ENCODE measurements around the gene ITM2C. TPM values are rescaled to one million over a fixed set of nuclear protein-coding genes. Genes with fewer than 3 reads are reported as not detected.
A peak's percentile ranks its signal among the peaks of the same experiment; 100 is the strongest.

ITM2C gene
- polyA plus RNA-seq, 3 donors, result 1.4 to 3.2 (median 2.9) TPM

GRCh38 chr2:230906471-230907230, 41.9 kb downstream of the ITM2C start:
- no peaks in the 10 kb centered on the region for H3K9me3 Mint-ChIP-seq
- H3K9ac ChIP-seq (ENCODE audit: insufficient read depth, low read length, poor library complexity, severe bottlenecking), result no peak overlapping the region
- H3K27me3 ChIP-seq (ENCODE audit: control insufficient read depth in 2 of 2, insufficient read depth in 2 of 2, low read length in 2 of 2), result no peaks in the 10 kb centered on the region
- DNase-seq, result no peak
- no peaks in the 10 kb centered on the region for H4K20me1 ChIP-seq (ENCODE audit: insufficient read depth, low read length)
- H3K4me3 ChIP-seq (replicated peaks in 1 of 3; ENCODE audit: low read depth in 2 of 3, low read length in 3 of 3), result no peak overlapping the region
- no peaks in the 10 kb centered on the region for H3K36me3 Mint-ChIP-seq
- no peak for TF ChIP-seq CTCF (IDR thresholded peaks at IDR 0.05)
- intact Hi-C loops (cut with micrococcal nuclease), result no loop called here
- H2AFZ ChIP-seq (ENCODE audit: insufficient read depth, low read depth, low read length, poor library complexity, severe bottlenecking), result no peak overlapping the region
- no peak overlapping the region for H3K4me2 ChIP-seq (replicated peaks; ENCODE audit: extremely low read depth, low read length, poor library complexity, severe bottlenecking)
- H3K4me1 Mint-ChIP-seq, result peaks cover 13% of the 10 kb centered on the region
- peaks cover 1 to 6% (median 3%) of the 10 kb centered on the region in 3 donors for H3K27me3 Mint-ChIP-seq (ENCODE audit: low read depth in 3 of 3)
- 95% methylated on average over 11 of the region's 15 CpGs for WGBS (ENCODE audit: insufficient coverage)
- no peak overlapping the region for H3K27ac ChIP-seq (ENCODE audit: low read depth in 1 of 2, low read length in 2 of 2)
- peak overlapping the region in 1 of 7 donors; percentile 36 for H3K27ac Mint-ChIP-seq
- peaks cover 0 to 7% of the 10 kb centered on the region in 2 donors for H3K4me1 ChIP-seq (ENCODE audit: control insufficient read depth in 1 of 2, insufficient read depth in 2 of 2, low read length in 2 of 2)
- H3K79me2 ChIP-seq (ENCODE audit: insufficient read depth, low read length), result no peaks in the 10 kb centered on the region
- H3K4me3 Mint-ChIP-seq, result no peak overlapping the region
- no peaks in the 10 kb centered on the region for H3K36me3 ChIP-seq (replicated peaks in 1 of 2; ENCODE audit: control insufficient read depth in 1 of 2, insufficient read depth in 2 of 2, low read length in 2 of 2)
- no peaks in the 10 kb centered on the region for H3K9me3 ChIP-seq (replicated peaks in 1 of 2; ENCODE audit: control insufficient read depth in 1 of 2, insufficient read depth in 1 of 2, low read length in 2 of 2)

GRCh38 chr2:230907361-230908091, 42.8 kb downstream of the ITM2C start:
- intact Hi-C loops (cut with micrococcal nuclease), result no loop called here
- no peak overlapping the region for H3K27ac ChIP-seq (ENCODE audit: low read depth in 1 of 2, low read length in 2 of 2)
- TF ChIP-seq CTCF (IDR thresholded peaks at IDR 0.05), result no peak
- no peak overlapping the region for H3K4me3 Mint-ChIP-seq
- H3K27me3 Mint-ChIP-seq (ENCODE audit: low read depth in 3 of 3), result peaks cover 1 to 6% (median 3%) of the 10 kb centered on the region in 3 donors
- no peaks in the 10 kb centered on the region for H3K9me3 ChIP-seq (replicated peaks in 1 of 2; ENCODE audit: control insufficient read depth in 1 of 2, insufficient read depth in 1 of 2, low read length in 2 of 2)
- peaks cover 13% of the 10 kb centered on the region for H3K4me1 Mint-ChIP-seq
- H3K9me3 Mint-ChIP-seq, result no peaks in the 10 kb centered on the region
- H3K27ac Mint-ChIP-seq, result no peak overlapping the region
- no peak overlapping the region for H3K4me2 ChIP-seq (replicated peaks; ENCODE audit: extremely low read depth, low read length, poor library complexity, severe bottlenecking)
- no peak overlapping the region for H3K9ac ChIP-seq (ENCODE audit: insufficient read depth, low read length, poor library complexity, severe bottlenecking)
- H3K4me3 ChIP-seq (replicated peaks in 1 of 3; ENCODE audit: low read depth in 2 of 3, low read length in 3 of 3), result no peak overlapping the region
- no peaks in the 10 kb centered on the region for H3K27me3 ChIP-seq (ENCODE audit: control insufficient read depth in 2 of 2, insufficient read depth in 2 of 2, low read length in 2 of 2)
- no peaks in the 10 kb centered on the region for H3K79me2 ChIP-seq (ENCODE audit: insufficient read depth, low read length)
- no peak for DNase-seq
- no peaks in the 10 kb centered on the region for H3K36me3 ChIP-seq (replicated peaks in 1 of 2; ENCODE audit: control insufficient read depth in 1 of 2, insufficient read depth in 2 of 2, low read length in 2 of 2)
- H3K4me1 ChIP-seq (ENCODE audit: control insufficient read depth in 1 of 2, insufficient read depth in 2 of 2, low read length in 2 of 2), result peaks cover 0 to 7% of the 10 kb centered on the region in 2 donors
- H2AFZ ChIP-seq (ENCODE audit: insufficient read depth, low read depth, low read length, poor library complexity, severe bottlenecking), result no peak overlapping the region
- WGBS (ENCODE audit: insufficient coverage), result 95% methylated on average over 11 of the region's 16 CpGs
- no peaks in the 10 kb centered on the region for H3K36me3 Mint-ChIP-seq
- H4K20me1 ChIP-seq (ENCODE audit: insufficient read depth, low read length), result no peaks in the 10 kb centered on the region

All from CD14-positive monocyte (primary cell).